Lower lobe of right lung (tissue), 2 donors: ENCODE results near the gene UBAP2. TPM values are rescaled to one million over a fixed set of nuclear protein-coding genes. Genes with fewer than 3 reads are reported as not detected.

Experiments used
- ATAC-seq, 2 donors: fragments of 200-7000 bp; cut with Tn5 transposase; one replicate each; pipeline ENCODE4 v1.9.1; 2020 to 2022; ENCODE audit warnings: mild to moderate bottlenecking in 2 of 2, moderate library complexity in 2 of 2
- DNase-seq: peaks from one replicate; pipeline ENCODE4 v3.0.0-alpha.2; 2020
- H3K27ac ChIP-seq: fragments of 200-600 bp; one replicate; pipeline ENCODE4 v1.8.0; 2022
- H3K27me3 ChIP-seq: fragments of 200-600 bp; one replicate; pipeline ENCODE4 v1.8.0; 2022; ENCODE audit warnings: low read depth
- H3K36me3 ChIP-seq: fragments of 200-600 bp; one replicate; pipeline ENCODE4 v1.8.0; 2022; ENCODE audit warnings: mild to moderate bottlenecking
- H3K4me1 ChIP-seq: fragments of 200-600 bp; one replicate; pipeline ENCODE4 v1.8.0; 2022
- H3K4me3 ChIP-seq: fragments of 200-600 bp; one replicate; pipeline ENCODE4 v1.8.0; 2022; ENCODE audit warnings: mild to moderate bottlenecking
- H3K9me3 ChIP-seq: fragments of 200-600 bp; one replicate; pipeline ENCODE4 v1.8.0; 2022
- intact Hi-C: fragments of 100-400 bp; cut with DNase I; formaldehyde crosslinking; loops from one replicate; pipeline ENCODE4 v1.11.0; 2022
- total RNA-seq: library from RNA; stranded (reverse); fragmentation: NEBNext Ultra II Directional; extraction: Animal tissue kit (Norgen Biotek cat#: 25700); gene quantifications from one replicate; pipeline ENCODE4 v1.2.1, GENCODE V29; 2021
- TF ChIP-seq, protein P1 (sequence below): fragments of 200-600 bp; IDR thresholded peaks from one replicate; pipeline ENCODE4 v1.8.0; 2022; ENCODE audit warnings: antibody characterized with exemption, mild to moderate bottlenecking
- donor health status: DM: no; HTN: yes; CAD: no; lungs with severe emphysema.

The UBAP2 gene
- total RNA-seq, 1 donor from 2014 or later = 33.3 TPM

GRCh38 chr9:34065541-34065940, 16.9 kb upstream of the UBAP2 start:
- H3K27ac ChIP-seq = no peak overlapping the region
- TF ChIP-seq, protein P1, sequence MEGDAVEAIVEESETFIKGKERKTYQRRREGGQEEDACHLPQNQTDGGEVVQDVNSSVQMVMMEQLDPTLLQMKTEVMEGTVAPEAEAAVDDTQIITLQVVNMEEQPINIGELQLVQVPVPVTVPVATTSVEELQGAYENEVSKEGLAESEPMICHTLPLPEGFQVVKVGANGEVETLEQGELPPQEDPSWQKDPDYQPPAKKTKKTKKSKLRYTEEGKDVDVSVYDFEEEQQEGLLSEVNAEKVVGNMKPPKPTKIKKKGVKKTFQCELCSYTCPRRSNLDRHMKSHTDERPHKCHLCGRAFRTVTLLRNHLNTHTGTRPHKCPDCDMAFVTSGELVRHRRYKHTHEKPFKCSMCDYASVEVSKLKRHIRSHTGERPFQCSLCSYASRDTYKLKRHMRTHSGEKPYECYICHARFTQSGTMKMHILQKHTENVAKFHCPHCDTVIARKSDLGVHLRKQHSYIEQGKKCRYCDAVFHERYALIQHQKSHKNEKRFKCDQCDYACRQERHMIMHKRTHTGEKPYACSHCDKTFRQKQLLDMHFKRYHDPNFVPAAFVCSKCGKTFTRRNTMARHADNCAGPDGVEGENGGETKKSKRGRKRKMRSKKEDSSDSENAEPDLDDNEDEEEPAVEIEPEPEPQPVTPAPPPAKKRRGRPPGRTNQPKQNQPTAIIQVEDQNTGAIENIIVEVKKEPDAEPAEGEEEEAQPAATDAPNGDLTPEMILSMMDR = no peak
- DNase-seq (no peak), ATAC-seq (no peak)
- H3K36me3 ChIP-seq = no peaks in the 10 kb centered on the region
- H3K4me1 ChIP-seq = no peaks in the 10 kb centered on the region
- H3K27me3 ChIP-seq = no peaks in the 10 kb centered on the region
- H3K9me3 ChIP-seq = no peaks in the 10 kb centered on the region
- no peak overlapping the region for H3K4me3 ChIP-seq
- intact Hi-C loops = no loop called here

- Histone ChIP-seq H3K4me3 (no peak overlapping the region), H3K9me3 (no peaks in the 10 kb centered on the region), H3K4me1 (no peaks in the 10 kb centered on the region), H3K27me3 (no peaks in the 10 kb centered on the region), H3K27ac (no peak overlapping the region), H3K36me3 (no peaks in the 10 kb centered on the region)
- intact Hi-C loops = no loop called here
- DNase-seq = no peak
- TF ChIP-seq, protein P1 = no peak
- ATAC-seq = no peak
These were observed 11.3 kb upstream of the UBAP2 start for GRCh38 chr9:34059954-34060353.

- TF ChIP-seq, protein P1 = no peak
- no peaks in the 10 kb centered on the region for H3K9me3 ChIP-seq
- H3K27me3 ChIP-seq = no peaks in the 10 kb centered on the region
- H3K27ac ChIP-seq = no peak overlapping the region
- H3K4me3 ChIP-seq = no peak overlapping the region
- no peak for ATAC-seq
- H3K36me3 ChIP-seq = no peaks in the 10 kb centered on the region
- intact Hi-C loops = no loop called here
- DNase-seq = no peak
- H3K4me1 ChIP-seq = no peaks in the 10 kb centered on the region
These were observed 10.6 kb upstream of the UBAP2 start for GRCh38 chr9:34059281-34059680.

DNA sequence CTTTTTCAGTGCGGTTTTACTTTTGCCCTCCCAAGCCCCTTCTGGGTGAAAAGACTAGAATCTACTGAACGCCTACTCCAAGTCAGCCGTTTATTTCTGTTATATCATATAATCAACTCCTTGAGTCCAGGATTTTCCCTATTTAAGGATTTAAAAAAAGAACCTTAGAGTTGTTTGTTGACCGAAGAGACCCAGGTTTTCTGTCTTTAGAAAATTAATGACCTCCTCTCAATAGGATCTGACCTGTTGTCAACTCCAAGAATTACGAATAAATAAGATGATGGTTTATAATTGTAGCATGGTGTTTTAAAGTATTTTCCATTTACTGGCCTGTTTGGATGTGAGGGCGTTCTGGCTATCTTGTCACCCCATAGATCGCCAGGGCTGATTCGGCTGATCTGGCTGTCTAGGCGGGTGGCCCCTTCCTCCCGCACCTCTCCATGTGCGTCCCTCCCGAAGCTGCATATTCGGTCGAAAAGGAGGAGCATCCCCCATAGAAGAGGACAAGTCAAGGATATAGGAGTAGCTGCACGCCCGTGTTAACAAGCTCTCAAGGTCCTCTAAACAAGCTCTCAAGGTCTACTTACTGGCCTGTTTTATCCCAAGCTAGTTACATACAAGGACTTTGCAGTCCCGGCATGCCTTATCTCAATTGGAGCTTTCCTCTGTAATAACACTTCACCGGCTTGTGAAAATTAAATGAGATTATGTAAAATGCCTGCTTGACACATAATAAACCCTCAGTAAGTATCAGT, 1.1 kb upstream of the UBAP2 start:
- TF ChIP-seq, protein P1 = no peak
- DNase-seq (no peak), ATAC-seq (no peak)
- Histone ChIP-seq H3K4me3 (peak overlapping the region; percentile 96), H3K27ac (peak overlapping the region; percentile 92), H3K4me1 (peaks cover 20% of the 10 kb centered on the region), H3K27me3 (no peaks in the 10 kb centered on the region), H3K36me3 (no peaks in the 10 kb centered on the region), H3K9me3 (no peaks in the 10 kb centered on the region)
- intact Hi-C loops = no loop called here

DNA sequence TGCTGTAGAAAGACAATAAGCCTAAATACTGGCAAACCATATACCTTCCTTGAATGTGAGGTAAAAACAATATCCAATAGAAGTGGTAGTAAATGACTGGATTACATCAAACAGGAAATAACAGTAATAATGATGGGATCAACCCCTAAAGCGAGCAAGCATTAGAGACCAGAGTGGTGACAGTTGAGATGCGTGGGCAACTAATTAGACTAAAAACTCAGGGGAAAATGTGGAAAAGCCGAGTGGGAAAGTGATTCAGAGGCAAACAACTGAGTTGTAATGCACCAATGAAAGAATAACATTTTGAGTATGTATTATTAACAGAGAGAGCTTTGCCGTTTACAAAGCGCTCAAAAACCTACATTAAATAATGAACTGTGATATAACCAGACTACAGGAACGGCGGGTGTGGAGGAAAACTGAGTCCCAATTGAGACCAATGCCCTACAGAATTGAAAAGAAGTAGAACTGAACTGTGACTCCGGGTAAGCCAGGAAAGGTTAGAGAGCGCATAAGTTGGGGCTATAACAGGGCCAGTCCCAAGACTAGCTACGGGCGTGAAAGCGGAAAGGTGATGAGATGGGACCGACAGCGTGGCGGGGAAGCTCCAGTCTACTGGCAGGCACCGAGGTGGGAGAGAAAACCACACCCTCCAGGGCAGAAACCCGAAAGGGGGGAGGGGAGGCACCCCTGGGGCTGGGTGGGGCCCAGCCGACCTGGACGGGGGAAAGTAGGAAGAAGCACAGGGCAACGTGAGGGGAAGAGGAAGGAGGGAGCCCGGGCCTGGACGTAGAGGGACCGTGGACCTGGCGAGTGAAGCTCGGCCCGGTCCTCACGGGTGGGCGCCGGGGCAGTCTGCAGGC, 592 bp downstream of the UBAP2 start:
- Histone ChIP-seq H3K4me1 (peaks cover 20% of the 10 kb centered on the region), H3K9me3 (no peaks in the 10 kb centered on the region), H3K36me3 (no peaks in the 10 kb centered on the region), H3K27ac (peak overlapping the region; percentile 92), H3K27me3 (no peaks in the 10 kb centered on the region), H3K4me3 (peak overlapping the region; percentile 96)
- TF ChIP-seq, protein P1 = no peak
- intact Hi-C loops = no loop called here
- DNase-seq = peak; percentile 58
- ATAC-seq = peak; percentile 47 to 58
